H9 (cell line): ENCODE measurements around the gene RTN4R. TPM values are rescaled to one million over a fixed set of nuclear protein-coding genes. Genes with fewer than 3 reads are reported as not detected.

Experiments used
- DNase-seq: peaks from one replicate; pipeline ENCODE4 v3.0.0-alpha.2; 2017
- H2AFZ ChIP-seq: one replicate; pipeline ENCODE4 v1.6.1; 2013; ENCODE audit warnings: mild to moderate bottlenecking, low read length, control low read depth, moderate library complexity
- H2AK5ac ChIP-seq: 2 replicates; pipeline ENCODE4 v1.6.1; 2013; ENCODE audit warnings: low read length, control low read depth, mixed read lengths; ENCODE audit not compliant: insufficient read length
- H2BK120ac ChIP-seq: one replicate; pipeline ENCODE4 v1.6.1; 2013; ENCODE audit warnings: low read depth, mild to moderate bottlenecking, low read length, control low read depth, inconsistent platforms; ENCODE audit not compliant: poor library complexity, severe bottlenecking
- H2BK12ac ChIP-seq: 2 replicates; pipeline ENCODE4 v1.6.1; 2013; ENCODE audit warnings: low read length, control low read depth, mixed read lengths, low read depth; ENCODE audit not compliant: insufficient read length
- H2BK15ac ChIP-seq: 2 replicates; pipeline ENCODE4 v1.6.1; 2013; ENCODE audit warnings: low read depth, low read length, control low read depth
- H2BK20ac ChIP-seq: one replicate; pipeline ENCODE4 v1.6.1; 2013; ENCODE audit warnings: low read depth, mild to moderate bottlenecking, low read length, control low read depth, inconsistent platforms; ENCODE audit not compliant: poor library complexity, severe bottlenecking
- H2BK5ac ChIP-seq: 2 replicates; pipeline ENCODE4 v1.6.1; 2013; ENCODE audit warnings: low read length, control low read depth, mixed read lengths; ENCODE audit not compliant: insufficient read length
- H3K14ac ChIP-seq: 2 replicates; pipeline ENCODE4 v1.6.1; 2013; ENCODE audit warnings: low read length, control low read depth; ENCODE audit not compliant: insufficient read depth
- H3K18ac ChIP-seq: 2 replicates; pipeline ENCODE4 v1.6.1; 2013; ENCODE audit warnings: low read depth, mild to moderate bottlenecking, mixed read lengths, low read length, control low read depth; ENCODE audit not compliant: insufficient read length
- H3K23ac ChIP-seq: 2 replicates; pipeline ENCODE4 v1.6.1; 2013; ENCODE audit warnings: low read length, control low read depth, mixed read lengths, low read depth; ENCODE audit not compliant: insufficient read length
- H3K23me2 ChIP-seq: 2 replicates; pipeline ENCODE4 v1.6.1; 2013; ENCODE audit warnings: low read depth, mild to moderate bottlenecking, mixed read lengths, low read length, control low read depth; ENCODE audit not compliant: insufficient read length, poor library complexity, severe bottlenecking
- H3K27ac ChIP-seq: 2 replicates; pipeline ENCODE4 v1.5.1; 2013; ENCODE audit warnings: low read length, control low read depth, mixed read lengths, low read depth; ENCODE audit not compliant: insufficient read length
- H3K27me3 ChIP-seq: 2 replicates; pipeline ENCODE4 v1.6.1; 2013; ENCODE audit warnings: low read length, control low read depth, inconsistent platforms; ENCODE audit not compliant: insufficient read depth
- H3K4ac ChIP-seq: 2 replicates; pipeline ENCODE4 v1.6.1; 2013; ENCODE audit warnings: low read depth, mild to moderate bottlenecking, control low read depth, inconsistent platforms, low read length, moderate library complexity
- H3K4me1 ChIP-seq: 2 replicates; pipeline ENCODE4 v1.6.1; 2013; ENCODE audit warnings: low read length, control low read depth, inconsistent platforms; ENCODE audit not compliant: insufficient read depth
- H3K4me2 ChIP-seq: 2 replicates; pipeline ENCODE4 v1.6.1; 2013; ENCODE audit warnings: low read length, control low read depth, mixed read lengths; ENCODE audit not compliant: insufficient read length, insufficient read depth
- H3K56ac ChIP-seq: 2 replicates; pipeline ENCODE4 v1.6.1; 2013; ENCODE audit warnings: low read depth, mild to moderate bottlenecking, mixed read lengths, low read length, control low read depth; ENCODE audit not compliant: insufficient read length
- H3K79me1 ChIP-seq: 2 replicates; pipeline ENCODE4 v1.6.1; 2013; ENCODE audit warnings: low read depth, mild to moderate bottlenecking, moderate library complexity, low read length, control low read depth, inconsistent platforms; ENCODE audit not compliant: insufficient read depth, poor library complexity, severe bottlenecking
- H3K79me2 ChIP-seq: 2 replicates; pipeline ENCODE4 v1.6.1; 2013; ENCODE audit warnings: low read length, control low read depth, inconsistent platforms; ENCODE audit not compliant: insufficient read depth
- H3K9ac ChIP-seq: 2 replicates; pipeline ENCODE4 v1.6.1; 2013; ENCODE audit warnings: low read length, control low read depth, mixed read lengths; ENCODE audit not compliant: insufficient read length; ENCODE audit errors: extremely low read depth
- H3K9me3 ChIP-seq: one replicate; pipeline ENCODE4 v1.6.1; 2013; ENCODE audit warnings: low read depth, low read length, inconsistent platforms; ENCODE audit not compliant: control insufficient read depth
- H3T11ph ChIP-seq: one replicate; pipeline ENCODE4 v1.6.1; 2013; ENCODE audit warnings: mild to moderate bottlenecking, low read length, control low read depth, inconsistent platforms
- H4K20me1 ChIP-seq: one replicate; pipeline ENCODE4 v1.6.1; 2013; ENCODE audit not compliant: control insufficient read depth, insufficient read length, insufficient read depth
- H4K5ac ChIP-seq: 2 replicates; pipeline ENCODE4 v1.6.1; 2013; ENCODE audit warnings: low read depth, mild to moderate bottlenecking, mixed read lengths, low read length, control low read depth; ENCODE audit not compliant: insufficient read length
- H4K8ac ChIP-seq: replicated peaks from 2 replicates; pipeline ENCODE4 v1.6.1; 2013; ENCODE audit warnings: low read length, control low read depth, mixed read lengths, low read depth; ENCODE audit not compliant: insufficient read length
- H4K91ac ChIP-seq: 2 replicates; pipeline ENCODE4 v1.6.1; 2013; ENCODE audit warnings: low read depth, mild to moderate bottlenecking, moderate library complexity, mixed read lengths, low read length, control low read depth; ENCODE audit not compliant: insufficient read length
- H3K27ac Mint-ChIP-seq, 3 experiments: 2 replicates in 2 of 3; 3 replicates in 1 of 3; pipeline ENCODE4 v1.8.0; 2020 to 2021; ENCODE audit warnings: mixed read lengths in 3 of 3, mild to moderate bottlenecking in 1 of 3, moderate library complexity in 1 of 3
- H3K27me3 Mint-ChIP-seq: 2 replicates; pipeline ENCODE4 v1.8.0; 2021; ENCODE audit warnings: low read depth, mild to moderate bottlenecking, moderate library complexity, mixed read lengths
- H3K36me3 Mint-ChIP-seq, 3 experiments: 2 replicates in 2 of 3; 3 replicates in 1 of 3; pipeline ENCODE4 v1.8.0; 2020 to 2021; ENCODE audit warnings: low read depth in 3 of 3, mixed read lengths in 3 of 3; ENCODE audit not compliant: insufficient read depth in 1 of 3
- H3K4me1 Mint-ChIP-seq, 2 experiments: 2 replicates each; pipeline ENCODE4 v1.8.0; 2020; ENCODE audit warnings: mixed read lengths in 2 of 2
- H3K4me3 Mint-ChIP-seq, 2 experiments: 2 replicates in 1 of 2; 3 replicates in 1 of 2; pipeline ENCODE4 v1.8.0; 2020 to 2021; ENCODE audit warnings: mild to moderate bottlenecking in 2 of 2, mixed read lengths in 2 of 2, moderate library complexity in 1 of 2
- H3K9me3 Mint-ChIP-seq, 2 experiments: 2 replicates in 1 of 2; 3 replicates in 1 of 2; pipeline ENCODE4 v1.8.0; 2020; ENCODE audit warnings: mild to moderate bottlenecking in 2 of 2, mixed read lengths in 2 of 2, moderate library complexity in 1 of 2
- CTCF ChIP-seq: fragments of 200-600 bp; sonication (generic); conservative IDR thresholded peaks from 3 replicates; pipeline ENCODE4 v1.8.0; 2021; ENCODE audit warnings: antibody characterized with exemption, mild to moderate bottlenecking
- WGBS: extraction: QIAGEN DNeasy Blood & Tissue Kit; methylation state at CpG from one replicate; pipeline ENCODE4 v1.1.7; 2013; ENCODE audit warnings: missing lambda C conversion rate, low lambda C conversion rate, mixed read lengths; ENCODE audit not compliant: insufficient read length; ENCODE audit errors: extremely low coverage; 5-methylcytosine and 5-hydroxymethylcytosine counted together
- total RNA-seq: library from RNA; stranded (reverse); gene quantifications from 2 replicates; pipeline ENCODE4 v1.2.1, GENCODE V29; 2021

RTN4R gene
- total RNA-seq, 1 experiment from 2014 or later, result 19.0 TPM

GRCh38 chr22:20256551-20257211 is 11.4 kb downstream of the RTN4R start:
- Histone ChIP-seq H3K23me2 (no peaks in the 10 kb centered on the region), H3K4ac (no peak overlapping the region), H4K8ac (no peak overlapping the region), H3K27ac (no peak overlapping the region), H3T11ph (no peak overlapping the region), H3K56ac (no peak overlapping the region), H3K9ac (no peak overlapping the region), H2BK120ac (no peak overlapping the region), H3K14ac (no peak overlapping the region), H3K79me1 (no peaks in the 10 kb centered on the region), H2BK20ac (no peak overlapping the region), H2BK15ac (no peak overlapping the region), H3K9me3 (no peaks in the 10 kb centered on the region), H2AFZ (no peak overlapping the region), H2AK5ac (no peak overlapping the region), H2BK12ac (no peak overlapping the region), H4K91ac (no peak overlapping the region), H3K4me2 (no peak overlapping the region), H4K20me1 (no peaks in the 10 kb centered on the region), H3K27me3 (no peaks in the 10 kb centered on the region), H3K18ac (no peak overlapping the region), H2BK5ac (no peak overlapping the region), H3K4me1 (no peaks in the 10 kb centered on the region; the same call in 1 of the 2 replicates), H4K5ac (no peak overlapping the region), H3K23ac (no peak overlapping the region), H3K79me2 (no peaks in the 10 kb centered on the region; the same call in 1 of the 2 replicates)
- DNase-seq, result no peak
- H3K27ac Mint-ChIP-seq, result no peak overlapping the region
- no CpG with 5 or more reads among the region's 12 CpGs for WGBS
- no peaks in the 10 kb centered on the region for H3K9me3 Mint-ChIP-seq
- H3K36me3 Mint-ChIP-seq, result no peaks in the 10 kb centered on the region; a peak in 1 of 7 replicates
- peaks cover 0 to 8% of the 10 kb centered on the region in 2 experiments; a peak in 1 of 4 replicates for H3K4me1 Mint-ChIP-seq
- no peaks in the 10 kb centered on the region for H3K27me3 Mint-ChIP-seq
- H3K4me3 Mint-ChIP-seq, result no peak overlapping the region
- TF ChIP-seq CTCF, result no peak
